K562 (cell line): ENCODE results near the gene SET. TPM values are rescaled to one million over a fixed set of nuclear protein-coding genes. Genes with fewer than 3 reads are reported as not detected.
A peak's percentile ranks its signal among the peaks of the same experiment; 100 is the strongest.

Source experiments
- ATAC-seq: fragments of 200-7000 bp; cut with Tn5 transposase; 3 replicates; pipeline ENCODE4 v1.9.1; 2020; ENCODE audit warnings: moderate library complexity
- BruUV-seq: library from RNA; stranded (reverse); fragments of 400-500 nt; replicated peaks from 2 replicates; lab custom pipeline; 2021; lab: Mats Ljungman, UMichigan
- CTCF ChIA-PET: fragments of 300-600 bp; formaldehyde crosslinking; extraction: SDS; loops from one replicate; lab custom pipeline; 2021; ENCODE audit warnings: low intra/inter-chr PET ratio; lab: Yijun Ruan, JAX
- POLR2A ChIA-PET: fragments of 300-600, 350-650 bp; sonication (Branson Sonifier 250); formaldehyde crosslinking; extraction: SDS; loops from one replicate; lab custom pipeline; 2021; ENCODE audit warnings: antibody characterized with exemption, inconsistent platforms; lab: Yijun Ruan, JAX
- DNase-seq, 4 experiments: peaks; one replicate each; pipeline versions ENCODE4 v3.0.0 to v3.0.0-alpha.2; 2011 to 2018; ENCODE audit warnings: low spot score in 3 of 4, mixed read lengths in 3 of 4; ENCODE audit errors: extremely low read depth in 1 of 4
- FAIRE-seq: peaks from 2 replicates; lab custom pipeline; 2011; peaks lifted over from hg19 to GRCh38; lab: Jason Lieb, UNC
- H2AFZ ChIP-seq: 2 replicates; pipeline ENCODE4 v1.6.0; 2011; ENCODE audit warnings: low read depth, low read length, control low read depth, inconsistent platforms
- H3K27ac ChIP-seq: fragments of 200-600 bp; 3 replicates; pipeline ENCODE4 v1.8.0; 2011; ENCODE audit warnings: low read depth, mild to moderate bottlenecking, control low read depth, inconsistent platforms, low read length, moderate library complexity, mixed read lengths; ENCODE audit errors: extremely low read depth
- H3K27me3 ChIP-seq, 2 experiments: fragments of 300-600 bp in 1 of 2; 2 replicates in 1 of 2; 3 replicates in 1 of 2; pipeline versions ENCODE4 v1.6.0 to v1.8.0; 2011; ENCODE audit warnings: inconsistent platforms in 2 of 2, low read length in 2 of 2, mild to moderate bottlenecking in 1 of 2, mixed read lengths in 1 of 2, moderate library complexity in 1 of 2; ENCODE audit not compliant: control insufficient read depth in 2 of 2, insufficient read depth in 2 of 2
- H3K36me3 ChIP-seq: fragments of 300-600 bp; 3 replicates; pipeline ENCODE4 v1.8.0; 2011; ENCODE audit warnings: mild to moderate bottlenecking, low read length, inconsistent platforms; ENCODE audit not compliant: control insufficient read depth, insufficient read depth
- H3K4me1 ChIP-seq, 2 experiments: fragments of 200-600 bp in 1 of 2; replicated peaks in 1 of 2; 2 replicates in 1 of 2; 3 replicates in 1 of 2; pipeline versions ENCODE4 v1.5.1 to v1.8.0; 2011; ENCODE audit warnings: inconsistent platforms in 2 of 2, low read length in 2 of 2, mild to moderate bottlenecking in 1 of 2, mixed read lengths in 1 of 2, moderate library complexity in 1 of 2; ENCODE audit not compliant: control insufficient read depth in 2 of 2, insufficient read depth in 2 of 2
- H3K4me2 ChIP-seq: 2 replicates; pipeline ENCODE4 v1.6.1; 2011; ENCODE audit warnings: low read length, control low read depth, inconsistent platforms, mixed read lengths; ENCODE audit not compliant: insufficient read depth
- H3K4me3 ChIP-seq: fragments of 200-600 bp; sonication (generic), shearing (Covaris generic); 2 replicates; pipeline ENCODE4 v1.5.1; 2016; ENCODE audit warnings: control low read depth, inconsistent platforms
- H3K79me2 ChIP-seq: fragments of 200-600 bp; 3 replicates; pipeline ENCODE4 v1.8.0; 2011; ENCODE audit warnings: low read length, inconsistent platforms; ENCODE audit not compliant: control insufficient read depth, insufficient read depth
- H3K9ac ChIP-seq, 2 experiments: 2 replicates each; pipeline versions ENCODE4 v1.6.0 to v1.6.1; 2011; ENCODE audit warnings: low read depth in 2 of 2, low read length in 2 of 2, control low read depth in 1 of 2, inconsistent platforms in 1 of 2, mild to moderate bottlenecking in 1 of 2, mixed read lengths in 1 of 2; ENCODE audit not compliant: insufficient read depth in 1 of 2
- H3K9me1 ChIP-seq: one replicate; pipeline ENCODE4 v1.6.0; 2011; ENCODE audit warnings: inconsistent platforms, mild to moderate bottlenecking, low read length, moderate library complexity; ENCODE audit not compliant: control insufficient read depth, insufficient read depth
- H3K9me3 ChIP-seq: replicated peaks from 2 replicates; pipeline ENCODE4 v1.5.1; 2011; ENCODE audit warnings: low read depth, low read length, inconsistent platforms; ENCODE audit not compliant: control insufficient read depth, insufficient read depth
- H4K20me1 ChIP-seq: replicated peaks from 2 replicates; pipeline ENCODE4 v1.6.1; 2011; ENCODE audit warnings: low read length, inconsistent platforms, mixed read lengths; ENCODE audit not compliant: control insufficient read depth, insufficient read depth
- RAD21 ChIP-seq, 2 experiments: fragments of 250-450 bp in 1 of 2; fragments of 450-650 bp in 1 of 2; sonication (Bioruptor Pico) in 1 of 2; formaldehyde crosslinking in 1 of 2; IDR thresholded peaks in 1 of 2; conservative IDR thresholded peaks in 1 of 2; 2 replicates each; pipeline versions ENCODE4 v1.4.0 to v1.8.0; 2020 to 2022; ENCODE audit warnings: mild to moderate bottlenecking in 2 of 2, moderate library complexity in 1 of 2
- RBFOX2 ChIP-seq: fragments of 200-400 bp; formaldehyde crosslinking; IDR thresholded peaks from 2 replicates; pipeline ENCODE4 v1.6.1; 2017; ENCODE audit warnings: low read depth, mild to moderate bottlenecking, low read length, moderate library complexity
- ZC3H8 ChIP-seq: fragments of 450-650 bp; IDR thresholded peaks from 2 replicates; pipeline ENCODE4 v1.6.1; 2017
- ZNF507 ChIP-seq: conservative IDR thresholded peaks from 2 replicates; pipeline ENCODE4 v1.6.1; 2017; ENCODE audit warnings: missing genetic modification characterization, missing compliant biosample characterization
- WGBS: fragments of 100-300 bp; shearing (Covaris generic); methylation state at CpG from one replicate; pipeline ENCODE4 v1.1.6; 2016; ENCODE audit warnings: low coverage, mixed read lengths; ENCODE audit not compliant: insufficient coverage; ENCODE audit errors: missing lambda C conversion rate; 5-methylcytosine and 5-hydroxymethylcytosine counted together
- in situ Hi-C: fragments of 300-500 bp; cut with MboI; formaldehyde crosslinking; loops from 4 replicates; pipeline ENCODE4 v1.15.0; 2018; ENCODE audit warnings: inconsistent platforms, mixed read lengths
- intact Hi-C: fragments of 100-400 bp; cut with micrococcal nuclease; formaldehyde crosslinking; loops from 2 replicates; pipeline ENCODE4 v1.14.2; 2022
- polyA plus RNA-seq, 8 experiments: library from polyadenylated mRNA; depleted of rRNA in 4 of 8; stranded (reverse) in 5 of 8; unstranded in 3 of 8; fragments of >200 nt; fragmentation: Nextera tagmentation in 2 of 8; fragmentation: Illumina TruSeq in 1 of 8; extraction: Ambion mirVana in 2 of 8; extraction: Trizol in 1 of 8; gene quantifications; 2 replicates each; pipeline versions ENCODE4 v1.2.1 to v1.2.3, GENCODE V29; 2011 to 2014; ENCODE audit warnings: inconsistent platforms in 1 of 8, missing spikeins in 1 of 8
- total RNA-seq, 7 experiments: library from RNA; depleted of rRNA in 6 of 7; stranded (reverse); fragments of >200 nt in 6 of 7; fragmentation: Illumina TruSeq in 2 of 7; extraction: Trizol in 2 of 7; gene quantifications; 2 replicates each; pipeline versions ENCODE4 v1.2.1 to v1.2.3, GENCODE V29; 2011 to 2021; ENCODE audit warnings: low replicate concordance in 1 of 7
- TF ChIP-seq, protein P1 (sequence below): sonication (generic); formaldehyde crosslinking; IDR thresholded peaks from 2 replicates; pipeline ENCODE4 v1.9.0; 2022; ENCODE audit warnings: mild to moderate bottlenecking, missing genetic modification reagents
- TF ChIP-seq, protein P2 (sequence below): sonication (generic); formaldehyde crosslinking; IDR thresholded peaks from 2 replicates; pipeline ENCODE4 v1.8.1; 2023; ENCODE audit warnings: mild to moderate bottlenecking, missing genetic modification reagents

SET gene
- total and polyA plus RNA-seq, 9 of the 15 experiments (the other 6 are each of a cell fraction or from before 2014, with no cell fraction given): 404 to 1,447 (median 907) TPM

DNA sequence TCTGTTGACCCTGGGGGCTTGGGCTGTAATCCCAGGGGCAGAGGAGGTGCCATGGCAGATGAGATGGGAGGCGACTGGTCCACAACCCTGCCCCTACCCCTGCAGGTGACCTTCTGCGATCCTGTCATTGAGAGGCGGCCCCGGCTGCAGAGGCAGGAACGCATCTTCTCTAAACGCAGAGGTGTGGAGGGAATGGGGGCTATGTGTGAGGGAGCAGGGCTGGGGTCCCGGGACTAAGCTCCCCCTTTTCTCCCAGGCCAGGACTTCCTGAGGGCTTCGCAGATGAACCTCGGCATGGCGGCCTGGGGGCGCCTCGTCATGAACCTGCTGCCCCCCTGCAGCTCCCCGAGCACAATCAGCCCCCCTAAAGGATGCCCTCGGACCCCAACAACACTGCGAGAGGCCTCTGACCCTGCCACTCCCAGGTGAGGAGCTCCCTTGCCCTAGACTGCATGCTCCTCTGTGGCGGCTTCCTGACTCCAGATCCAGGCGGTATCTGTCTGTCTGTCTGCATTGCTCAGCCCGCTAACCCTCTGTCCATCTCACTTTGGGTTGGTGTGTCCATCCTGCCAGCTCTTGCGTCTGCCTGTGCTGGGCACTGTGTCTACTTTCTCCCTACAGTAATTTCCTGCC lies 25.0 kb downstream of the SET start:
- 96% methylated on average over 13 of the region's 19 CpGs for WGBS
- POLR2A ChIA-PET: interaction anchor here (1.3 to 2.2 kb wide), 2 partner anchors 9 to 10 kb away, joined by 5 to 9 read pairs; no protein-coding TSS in a partner anchor

More for the DNA sequence above, 25.0 kb downstream of the SET start:
- Histone ChIP-seq H3K27ac (no peak overlapping the region), H3K27me3 (no peaks in the 10 kb centered on the region), H3K9me1 (no peaks in the 10 kb centered on the region), H2AFZ (no peak overlapping the region), H3K4me3 (no peak overlapping the region), H4K20me1 (no peaks in the 10 kb centered on the region), H3K79me2 (no peaks in the 10 kb centered on the region), H3K9me3 (no peaks in the 10 kb centered on the region), H3K4me2 (no peak overlapping the region), H3K36me3 (peaks cover 60% of the 10 kb centered on the region; the same call in 2 of the 3 replicates), H3K4me1 (no peaks in the 10 kb centered on the region; a peak in 1 of 5 replicates), H3K9ac (no peak overlapping the region)
- FAIRE-seq (no peak), ATAC-seq (no peak), DNase-seq (no peak)
- CTCF ChIA-PET: no interaction called here
- in situ Hi-C loops: loop anchor here (10.0 kb wide), 1 partner anchor 289 kb away; the partner anchor contains the start of gene CERCAM
- intact Hi-C loops: no loop called here
- no peak for TF ChIP-seq RBFOX2
- TF ChIP-seq RAD21 (CRISPR knock-in tag; conservative IDR thresholded peaks at IDR 0.05 in 1 of 2, IDR thresholded peaks at IDR 0.05 in 1 of 2): no peak
- TF ChIP-seq, protein P1, sequence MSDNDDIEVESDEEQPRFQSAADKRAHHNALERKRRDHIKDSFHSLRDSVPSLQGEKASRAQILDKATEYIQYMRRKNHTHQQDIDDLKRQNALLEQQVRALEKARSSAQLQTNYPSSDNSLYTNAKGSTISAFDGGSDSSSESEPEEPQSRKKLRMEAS (CRISPR knock-in tag): no peak
- TF ChIP-seq ZNF507 (tag): no peak
- TF ChIP-seq ZC3H8: no peak
- TF ChIP-seq, protein P2, sequence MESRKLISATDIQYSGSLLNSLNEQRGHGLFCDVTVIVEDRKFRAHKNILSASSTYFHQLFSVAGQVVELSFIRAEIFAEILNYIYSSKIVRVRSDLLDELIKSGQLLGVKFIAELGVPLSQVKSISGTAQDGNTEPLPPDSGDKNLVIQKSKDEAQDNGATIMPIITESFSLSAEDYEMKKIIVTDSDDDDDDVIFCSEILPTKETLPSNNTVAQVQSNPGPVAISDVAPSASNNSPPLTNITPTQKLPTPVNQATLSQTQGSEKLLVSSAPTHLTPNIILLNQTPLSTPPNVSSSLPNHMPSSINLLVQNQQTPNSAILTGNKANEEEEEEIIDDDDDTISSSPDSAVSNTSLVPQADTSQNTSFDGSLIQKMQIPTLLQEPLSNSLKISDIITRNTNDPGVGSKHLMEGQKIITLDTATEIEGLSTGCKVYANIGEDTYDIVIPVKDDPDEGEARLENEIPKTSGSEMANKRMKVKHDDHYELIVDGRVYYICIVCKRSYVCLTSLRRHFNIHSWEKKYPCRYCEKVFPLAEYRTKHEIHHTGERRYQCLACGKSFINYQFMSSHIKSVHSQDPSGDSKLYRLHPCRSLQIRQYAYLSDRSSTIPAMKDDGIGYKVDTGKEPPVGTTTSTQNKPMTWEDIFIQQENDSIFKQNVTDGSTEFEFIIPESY (CRISPR knock-in tag): peak; percentile 76; the same call in 1 of the 2 replicates
- BruUV-seq: no TSS peak
